Activated CD4-positive, alpha-beta T cell treated with anti-CD3 and anti-CD28 coated beads, Interleukin-2, amount 50 U/mL, for 24 hours (primary cell): ENCODE measurements around the gene IL12A.

Experiments
- DNase-seq, 2 donors: peaks; one replicate each; pipeline ENCODE4 v3.0.0-alpha.2; 2020; ENCODE audit warnings: low read depth in 1 of 2, low spot score in 1 of 2

The IL12A gene

GRCh38 chr3:159988617-159989271 lies at the start of gene IL12A:
IL12A (plus strand) TSS chr3:159988835.
- DNase-seq = peak; percentile 61 to 65

DNA sequence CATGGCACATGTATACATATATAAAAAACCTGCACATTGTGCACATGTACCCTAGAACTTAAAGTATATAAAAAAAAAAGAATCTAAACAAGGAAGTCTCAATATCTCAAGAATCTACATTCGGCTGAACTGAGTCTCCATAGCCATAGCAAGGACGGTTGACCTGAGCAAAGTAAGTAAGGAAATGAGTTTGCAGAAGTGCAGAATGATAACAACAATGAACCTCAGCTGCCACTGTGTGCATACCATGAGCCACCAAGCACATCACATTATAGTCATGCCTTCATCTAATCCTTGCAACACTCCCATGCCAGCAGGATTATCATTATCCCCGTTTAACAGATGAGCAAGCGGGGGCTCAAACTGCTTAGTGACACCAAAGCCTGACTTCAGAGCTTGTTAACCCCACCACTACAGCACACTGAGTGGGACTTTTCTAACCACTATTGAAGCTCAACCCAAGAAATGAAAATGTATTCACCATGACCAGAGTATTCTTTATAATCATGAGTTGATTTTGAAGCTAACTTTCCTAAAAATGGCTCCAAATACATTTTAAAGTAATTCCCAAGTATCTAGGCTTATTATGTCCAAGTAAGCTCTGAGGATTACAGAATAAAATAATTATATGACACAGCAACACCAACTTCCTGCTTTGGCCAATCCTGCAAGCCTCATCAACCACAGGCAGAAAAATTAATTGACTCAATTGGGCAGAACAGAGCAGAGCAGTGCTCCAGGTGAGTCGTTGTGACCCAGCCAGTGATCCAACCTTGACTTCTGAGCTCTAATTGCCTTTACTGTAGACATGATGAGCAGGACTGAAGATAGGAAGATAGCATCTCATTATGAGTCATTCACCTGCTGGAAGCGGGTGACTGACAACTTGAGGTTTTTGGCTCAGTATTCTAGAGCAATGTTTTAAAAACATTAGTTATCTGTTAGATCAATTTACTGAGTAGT lies 47.3 kb upstream of the IL12A start:
- no peak for DNase-seq

GRCh38 chr3:159944781-159945180 lies 43.9 kb upstream of the IL12A start:
- DNase-seq = no peak

- no peak for DNase-seq
These were observed 42.7 kb upstream of the IL12A start for GRCh38 chr3:159945930-159946329.

DNA sequence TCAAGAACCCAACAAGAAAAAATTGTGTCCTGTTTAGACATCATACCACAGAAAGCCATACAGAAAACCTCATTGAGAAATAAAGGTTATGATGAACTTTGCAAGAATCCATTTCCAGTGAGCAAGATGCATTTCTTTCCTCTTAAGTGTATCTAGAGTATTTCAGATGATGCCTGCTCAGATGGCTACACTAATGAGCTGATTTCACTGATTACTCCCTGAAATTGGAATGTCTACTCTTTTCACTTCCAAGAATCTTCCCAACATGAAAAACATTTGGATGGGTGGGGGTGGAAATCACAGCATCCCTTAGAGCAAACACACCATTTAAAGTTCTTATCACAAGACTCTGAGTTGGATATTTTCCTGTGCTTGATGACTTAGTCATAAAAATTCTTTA lies 41.4 kb upstream of the IL12A start:
- no peak for DNase-seq

DNA sequence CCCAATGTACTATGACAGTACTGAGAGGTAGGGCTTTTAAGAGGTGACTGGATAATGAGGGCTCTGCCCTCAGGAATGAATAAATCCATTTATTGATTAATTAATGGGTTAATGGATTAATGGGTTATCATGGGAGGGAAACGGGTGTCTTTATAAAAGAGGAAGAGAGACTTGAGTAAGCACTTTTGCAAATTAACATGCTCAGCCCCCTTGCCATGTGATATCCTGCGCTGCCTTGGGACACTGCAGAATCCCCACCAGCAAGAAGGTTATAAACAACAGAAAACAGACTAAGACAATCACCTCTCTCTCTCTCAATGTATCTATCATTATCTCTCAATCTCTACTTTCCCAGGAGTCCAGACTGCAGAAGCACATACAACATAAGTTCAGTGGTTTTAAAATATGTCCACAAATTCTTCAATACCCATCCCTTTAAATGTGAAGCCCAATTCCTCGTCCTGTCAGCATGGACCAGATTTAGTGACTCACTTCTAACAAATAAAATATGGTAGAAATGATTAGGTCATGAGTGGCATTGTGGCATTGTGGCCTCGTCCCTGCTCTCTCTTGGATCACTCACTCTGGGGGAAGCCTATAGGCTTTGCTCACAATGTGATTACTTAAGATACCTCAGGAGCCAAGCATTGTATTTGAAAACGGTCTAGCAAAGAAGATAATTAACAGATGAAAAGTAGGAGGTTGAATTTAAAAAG lies 40.0 kb upstream of the IL12A start:
- no peak for DNase-seq

DNA sequence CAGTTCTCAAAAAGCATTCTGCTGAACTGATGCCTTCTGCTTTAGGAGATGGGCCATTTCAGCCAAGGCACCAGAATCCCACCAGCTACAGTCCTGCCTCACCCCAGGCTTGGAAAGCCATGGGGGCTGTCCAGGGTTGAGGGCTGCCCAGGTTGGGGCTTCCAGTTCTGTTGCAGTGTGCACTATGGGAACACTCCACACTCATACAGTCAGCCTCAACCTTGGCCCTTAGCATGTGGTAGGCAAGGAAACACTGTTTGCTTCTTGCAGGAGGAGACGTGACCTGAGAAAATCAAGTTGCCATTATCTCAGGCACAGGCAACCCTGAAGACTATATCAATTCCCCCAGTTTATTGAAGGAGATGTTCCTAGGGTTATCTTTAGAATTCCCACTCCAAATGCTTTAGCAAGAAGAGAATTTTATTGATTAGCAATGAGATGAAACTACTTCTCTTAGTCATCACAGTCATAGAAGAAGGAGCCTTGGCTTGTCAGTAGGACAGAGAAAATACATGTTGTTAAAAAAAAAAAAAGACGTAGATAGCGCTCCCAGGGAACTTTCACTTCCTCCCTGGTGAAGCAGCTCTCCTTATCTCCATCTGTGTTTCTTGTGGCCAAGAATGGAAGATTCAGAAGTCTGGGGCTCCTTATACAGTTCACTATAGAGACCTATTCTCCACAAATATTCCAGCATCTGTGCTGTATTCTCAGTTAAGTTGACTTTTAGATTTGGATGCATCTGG lies 38.3 kb upstream of the IL12A start:
- DNase-seq = no peak

DNA sequence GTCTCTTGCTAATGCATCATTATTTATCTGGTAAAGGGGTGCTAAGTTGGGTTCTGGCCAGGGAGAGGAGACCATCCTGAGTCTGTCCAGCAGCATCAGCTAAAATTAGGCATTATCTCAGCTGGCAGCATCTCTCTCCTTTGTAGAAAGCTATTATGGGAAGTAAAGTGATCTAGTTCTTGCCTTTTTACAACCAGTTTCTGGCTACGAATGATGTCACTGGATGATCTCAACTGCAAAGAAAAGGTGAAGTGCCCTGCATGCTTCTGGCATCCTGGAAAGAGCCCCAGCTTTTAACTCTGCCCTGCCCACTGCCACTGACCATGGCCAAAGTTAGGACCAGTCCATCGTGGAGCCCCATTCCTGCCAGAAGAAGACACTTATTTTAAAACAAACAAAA lies 37.1 kb upstream of the IL12A start:
- DNase-seq = no peak

DNA sequence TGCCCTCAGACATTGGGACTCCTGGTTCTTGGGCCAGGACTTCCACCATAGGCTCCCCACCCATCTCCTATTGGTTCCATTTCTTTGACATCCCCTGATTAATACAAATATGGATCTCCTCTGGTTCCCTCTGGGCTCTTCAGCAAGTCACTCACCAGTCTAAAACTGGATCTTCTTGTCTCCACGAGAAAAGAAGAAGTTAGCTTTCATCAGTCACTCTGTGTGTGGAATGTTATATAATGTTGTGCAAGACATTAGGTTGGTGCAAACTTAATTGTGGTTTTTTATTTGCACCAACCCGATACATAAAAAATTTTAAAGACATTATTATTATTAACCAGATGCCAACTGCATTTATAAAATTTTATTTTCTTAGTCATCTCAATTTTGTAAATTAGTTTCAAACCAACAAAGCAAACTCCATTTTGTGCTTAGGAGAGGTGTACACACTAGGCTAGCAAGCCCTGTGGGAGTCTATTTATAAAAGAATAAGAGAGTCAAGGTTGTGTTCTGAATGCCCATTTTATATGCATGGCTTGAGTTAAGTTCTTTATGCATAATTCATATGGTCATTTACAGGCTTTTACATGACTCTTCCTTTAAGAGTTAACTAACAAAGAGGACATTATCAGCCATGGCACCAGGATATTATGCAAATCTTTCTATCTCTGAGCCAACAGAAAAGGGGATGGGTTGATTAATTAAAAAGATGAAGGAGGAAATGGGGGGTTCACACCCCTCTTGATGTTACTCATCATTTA lies 35.1 kb upstream of the IL12A start:
- no peak for DNase-seq

GRCh38 chr3:159960188-159961148 lies 28.2 kb upstream of the IL12A start:
- no peak for DNase-seq

DNA sequence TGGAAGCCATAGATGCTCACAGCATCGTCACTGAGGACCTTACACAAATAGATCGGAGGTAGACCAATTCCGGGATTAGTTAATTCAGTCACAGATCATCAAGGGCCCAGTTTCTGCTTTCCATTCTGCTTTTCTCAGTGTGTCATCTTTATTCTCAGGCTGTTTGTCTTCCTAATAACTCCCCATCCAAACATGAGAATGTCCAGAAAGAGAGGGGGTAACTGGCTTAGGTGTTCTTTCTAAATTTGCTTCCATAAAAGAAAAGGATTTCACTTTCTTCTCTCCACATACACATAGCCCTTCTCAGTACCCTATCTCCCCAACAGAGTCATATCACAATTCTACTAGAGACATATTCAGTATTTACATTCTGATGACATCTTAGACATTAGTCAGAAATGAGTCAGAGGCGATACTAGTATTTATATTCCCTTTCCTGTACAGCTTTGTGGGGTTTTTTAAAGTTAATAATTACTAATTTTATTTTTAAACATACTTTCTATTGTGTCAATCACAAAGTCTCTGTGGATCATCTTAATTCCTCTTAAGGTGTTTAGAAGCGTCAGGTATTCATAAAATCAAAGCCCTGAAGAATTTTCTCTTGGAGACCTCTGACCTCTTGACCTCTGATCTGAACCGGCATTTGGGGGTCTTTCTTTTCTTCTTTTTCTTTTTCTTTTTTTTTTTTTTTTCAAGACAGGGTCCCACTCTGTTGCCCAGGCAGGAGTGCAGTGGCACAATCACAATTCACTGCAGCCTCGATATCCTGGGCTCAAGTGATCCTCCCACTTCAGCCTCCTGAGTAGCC lies 24.3 kb upstream of the IL12A start:
- DNase-seq = no peak

DNA sequence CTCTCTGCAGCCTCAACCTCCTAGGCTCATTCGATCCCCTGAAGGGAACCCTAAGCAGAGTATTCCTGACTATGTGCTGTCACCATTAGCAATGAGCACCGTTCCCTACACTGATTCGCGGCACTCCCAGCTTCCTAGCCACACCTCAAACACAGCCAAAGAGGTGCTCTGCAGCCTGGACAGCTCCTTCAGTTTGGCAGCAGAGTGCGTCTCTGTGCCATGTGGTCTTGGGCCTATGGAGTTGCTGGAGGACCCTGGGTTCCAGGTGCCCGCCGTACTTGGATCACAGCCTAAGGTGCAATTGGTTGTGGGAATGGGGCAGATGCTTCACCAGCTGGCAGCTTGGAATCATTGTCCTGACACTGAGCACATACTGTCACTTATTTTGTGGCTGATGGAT lies 17.3 kb upstream of the IL12A start:
- DNase-seq = no peak

- DNase-seq = no peak
These were observed 11.3 kb upstream of the IL12A start for GRCh38 chr3:159977295-159977694.

DNA sequence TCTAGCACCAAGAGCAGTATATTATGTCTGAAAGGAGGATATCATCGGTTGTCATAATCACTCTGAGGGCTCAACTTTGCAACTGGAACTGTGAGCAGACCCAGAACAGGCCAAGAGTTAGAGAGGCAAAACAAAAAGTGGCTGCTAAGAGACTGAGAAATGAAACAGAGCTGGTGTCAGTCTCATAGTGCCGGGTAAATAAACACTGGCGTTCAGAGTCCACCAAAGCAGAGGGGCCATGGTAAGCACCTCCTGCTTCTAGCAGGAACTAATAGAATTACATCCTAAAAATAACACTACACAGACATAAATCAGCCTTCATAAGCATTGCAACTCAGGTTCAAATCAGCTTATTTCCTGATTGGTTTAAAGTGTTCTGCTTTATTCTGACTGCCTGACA lies 10.3 kb upstream of the IL12A start:
- DNase-seq = no peak

DNA sequence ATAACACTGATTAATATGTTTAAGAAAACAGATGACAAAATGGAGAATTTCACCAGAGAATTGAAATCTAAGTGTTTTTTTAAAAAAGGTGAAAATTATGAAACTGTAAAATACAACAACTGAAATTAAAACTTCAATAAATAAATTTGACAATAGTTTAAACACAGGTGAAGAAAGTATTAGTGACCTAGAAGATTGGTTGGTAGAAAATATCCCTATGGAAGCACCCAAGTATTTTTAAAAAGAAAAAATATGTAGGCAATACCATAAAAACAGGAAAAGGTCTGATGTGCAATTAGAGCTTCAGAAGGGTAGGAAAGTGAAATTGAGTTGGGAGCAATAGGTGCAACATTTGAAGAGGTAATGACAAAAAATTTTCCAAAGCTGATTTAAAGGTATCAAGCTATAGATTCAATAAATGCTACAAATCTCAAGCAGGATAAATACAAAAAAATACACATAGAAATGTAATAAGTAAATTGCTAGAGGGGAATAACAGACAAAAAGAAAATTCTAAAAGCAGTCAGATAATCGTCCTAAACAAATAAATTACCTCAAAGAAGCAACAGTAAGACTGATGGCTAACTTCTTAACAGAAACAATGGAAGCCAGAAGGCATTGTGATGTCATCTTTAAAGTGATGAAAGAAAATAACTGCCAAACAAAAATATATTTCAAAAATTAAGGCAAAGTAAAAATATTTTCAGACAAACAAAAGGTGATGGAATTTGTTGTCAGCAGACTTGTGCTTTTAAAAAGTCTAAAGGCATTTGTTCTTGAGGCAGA lies 9.5 kb upstream of the IL12A start:
- DNase-seq = no peak

- DNase-seq = no peak
These were observed 6.1 kb upstream of the IL12A start for GRCh38 chr3:159982442-159982974.

- no peak for DNase-seq
These were observed 1.3 kb upstream of the IL12A start for GRCh38 chr3:159987291-159987711.
